Measurements from ENCODE around the gene ZNF516.

GRCh38 chr18:76486038-76486437 is 9.0 kb downstream of the ZNF516 start:
- no peak for TF ChIP-seq CTCF (IDR thresholded peaks at IDR 0.05)
- TF ChIP-seq POLR2A (IDR thresholded peaks at IDR 0.05), result no peak
- TF ChIP-seq EP300 (IDR thresholded peaks at IDR 0.05), result no peak
